HepG2 (cell line): Measurements from ENCODE around the gene ITGB2. TPM values are rescaled to one million over a fixed set of nuclear protein-coding genes. Genes with fewer than 3 reads are reported as not detected.
A peak's percentile ranks its signal among the peaks of the same experiment; 100 is the strongest.

Experiments used
- BRD4 ChIP-seq: sonication (generic); formaldehyde crosslinking; IDR thresholded peaks from 2 replicates; pipeline ENCODE4 v1.4.0; 2020; ENCODE audit warnings: missing genetic modification reagents
- FOSL1 ChIP-seq: sonication (generic); formaldehyde crosslinking; IDR thresholded peaks from 2 replicates; pipeline ENCODE4 v1.9.0; 2021; ENCODE audit warnings: missing genetic modification reagents, borderline replicate concordance
- GABPB1 ChIP-seq: IDR thresholded peaks from 2 replicates; pipeline ENCODE4 v1.6.1; 2016; ENCODE audit warnings: mild to moderate bottlenecking, missing genetic modification reagents, moderate library complexity, missing compliant biosample characterization
- HOXA9 ChIP-seq: sonication (generic); formaldehyde crosslinking; IDR thresholded peaks from 2 replicates; pipeline ENCODE4 v1.8.1; 2022; ENCODE audit warnings: missing genetic modification reagents, mild to moderate bottlenecking, moderate library complexity, borderline replicate concordance
- MAZ ChIP-seq, 2 experiments: sonication (generic) in 1 of 2; formaldehyde crosslinking in 1 of 2; IDR thresholded peaks; 2 replicates each; pipeline versions ENCODE4 v1.5.0 to v1.6.1; 2012 to 2020; ENCODE audit warnings: low read depth in 2 of 2, mild to moderate bottlenecking in 2 of 2, borderline replicate concordance in 1 of 2, improper control_type of control experiment in 1 of 2, low read length in 1 of 2, missing genetic modification reagents in 1 of 2, moderate library complexity in 1 of 2
- SETDB1 ChIP-seq: sonication (generic); formaldehyde crosslinking; IDR thresholded peaks from 2 replicates; pipeline ENCODE4 v1.5.1; 2020; ENCODE audit warnings: missing genetic modification reagents, mild to moderate bottlenecking, borderline replicate concordance
- SP1 ChIP-seq, 2 experiments: fragments of 450-650 bp in 1 of 2; sonication (generic) in 1 of 2; formaldehyde crosslinking in 1 of 2; IDR thresholded peaks; 2 replicates each; pipeline versions ENCODE4 v1.4.0 to v1.6.1; 2016 to 2020; ENCODE audit warnings: missing genetic modification reagents in 1 of 2
- SUZ12 ChIP-seq: fragments of 150-350 bp; IDR thresholded peaks from 2 replicates; pipeline ENCODE4 v1.6.1; 2014; ENCODE audit warnings: low read depth, low read length
- TBX2 ChIP-seq: sonication (generic); formaldehyde crosslinking; IDR thresholded peaks from 2 replicates; pipeline ENCODE4 v1.5.0; 2020; ENCODE audit warnings: missing genetic modification reagents, mild to moderate bottlenecking, borderline replicate concordance
- ZFP91 ChIP-seq: sonication (generic); formaldehyde crosslinking; IDR thresholded peaks from 2 replicates; pipeline ENCODE4 v1.9.0; 2022; ENCODE audit warnings: missing genetic modification reagents, mild to moderate bottlenecking, borderline replicate concordance
- ZNF609 ChIP-seq: sonication (generic); formaldehyde crosslinking; IDR thresholded peaks from 2 replicates; pipeline ENCODE4 v1.4.0; 2020; ENCODE audit warnings: mild to moderate bottlenecking, missing genetic modification reagents, borderline replicate concordance
- ZNF773 ChIP-seq: sonication (generic); formaldehyde crosslinking; IDR thresholded peaks from 2 replicates; pipeline ENCODE4 v1.4.0; 2020; ENCODE audit warnings: missing genetic modification reagents, borderline replicate concordance
- ZSCAN29 ChIP-seq: sonication (generic); formaldehyde crosslinking; conservative IDR thresholded peaks from 2 replicates; pipeline ENCODE4 v1.4.0; 2020; ENCODE audit warnings: mild to moderate bottlenecking, missing genetic modification reagents
- polyA plus RNA-seq, 8 experiments: library from polyadenylated mRNA; depleted of rRNA in 3 of 8; stranded (reverse) in 7 of 8; unstranded in 1 of 8; fragments of >200 nt; fragmentation: Illumina TruSeq in 4 of 8; extraction: Trizol in 4 of 8; gene quantifications; 2 replicates each; pipeline versions ENCODE4 v1.2.1 to v1.2.3, GENCODE V29; 2011 to 2016; ENCODE audit warnings: low read depth in 4 of 8, missing spikeins in 1 of 8, mixed read lengths in 1 of 8; ENCODE audit not compliant: insufficient read depth in 1 of 8
- total RNA-seq, 5 experiments: library from RNA; depleted of rRNA; stranded (reverse); fragments of >200 nt; fragmentation: Illumina TruSeq; extraction: Trizol; gene quantifications; 2 replicates each; pipeline ENCODE4 v1.2.3, GENCODE V29; 2016; ENCODE audit warnings: low read depth in 1 of 5
- TF ChIP-seq, protein P1 (sequence below): sonication (generic); formaldehyde crosslinking; IDR thresholded peaks from 2 replicates; pipeline ENCODE4 v1.4.0; 2020; ENCODE audit warnings: missing genetic modification reagents
- TF ChIP-seq, protein P2 (sequence below): sonication (generic); formaldehyde crosslinking; IDR thresholded peaks from 2 replicates; pipeline ENCODE4 v1.5.0; 2020; ENCODE audit warnings: missing genetic modification reagents, mild to moderate bottlenecking, borderline replicate concordance
- TF ChIP-seq, protein P3 (sequence below): sonication (generic); formaldehyde crosslinking; IDR thresholded peaks from 2 replicates; pipeline ENCODE4 v1.5.0; 2020; ENCODE audit warnings: mild to moderate bottlenecking, missing genetic modification reagents, moderate library complexity

Gene ITGB2
- total and polyA plus RNA-seq, 2 of the 13 experiments (the other 11 are each of a cell fraction or from before 2014, with no cell fraction given) = 4.2 to 18.0 TPM

- TF ChIP-seq FOSL1 (CRISPR knock-in tag) (no peak), BRD4 (CRISPR knock-in tag) (0 out of 2 replicates have a peak, but pooled peaks have one; percentile 26), GABPB1 (peak; percentile 91), ZNF773 (CRISPR knock-in tag) (no peak), SP1 (IDR thresholded peaks at IDR 0.05) (no peak), SP1 (CRISPR knock-in tag; IDR thresholded peaks at IDR 0.05) (no peak), SUZ12 (no peak), ZSCAN29 (CRISPR knock-in tag) (0 out of 2 replicates have a peak, but pooled peaks have one; percentile 51), SETDB1 (CRISPR knock-in tag) (no peak), TBX2 (CRISPR knock-in tag) (peak; percentile 62; the same call in 1 of the 2 replicates), HOXA9 (no peak), ZNF609 (CRISPR knock-in tag) (peak; percentile 67), MAZ (IDR thresholded peaks at IDR 0.05; ENCODE audit: borderline replicate concordance, low read depth, low read length) (no peak), MAZ (CRISPR knock-in tag; IDR thresholded peaks at IDR 0.05; ENCODE audit: low read depth) (peak; percentile 32; the same call in 1 of the 2 replicates), ZFP91 (CRISPR knock-in tag) (no peak)
- TF ChIP-seq, protein P1, sequence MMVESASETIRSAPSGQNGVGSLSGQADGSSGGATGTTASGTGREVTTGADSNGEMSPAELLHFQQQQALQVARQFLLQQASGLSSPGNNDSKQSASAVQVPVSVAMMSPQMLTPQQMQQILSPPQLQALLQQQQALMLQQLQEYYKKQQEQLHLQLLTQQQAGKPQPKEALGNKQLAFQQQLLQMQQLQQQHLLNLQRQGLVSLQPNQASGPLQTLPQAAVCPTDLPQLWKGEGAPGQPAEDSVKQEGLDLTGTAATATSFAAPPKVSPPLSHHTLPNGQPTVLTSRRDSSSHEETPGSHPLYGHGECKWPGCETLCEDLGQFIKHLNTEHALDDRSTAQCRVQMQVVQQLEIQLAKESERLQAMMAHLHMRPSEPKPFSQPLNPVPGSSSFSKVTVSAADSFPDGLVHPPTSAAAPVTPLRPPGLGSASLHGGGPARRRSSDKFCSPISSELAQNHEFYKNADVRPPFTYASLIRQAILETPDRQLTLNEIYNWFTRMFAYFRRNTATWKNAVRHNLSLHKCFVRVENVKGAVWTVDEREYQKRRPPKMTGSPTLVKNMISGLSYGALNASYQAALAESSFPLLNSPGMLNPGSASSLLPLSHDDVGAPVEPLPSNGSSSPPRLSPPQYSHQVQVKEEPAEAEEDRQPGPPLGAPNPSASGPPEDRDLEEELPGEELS (CRISPR knock-in tag) = peak; percentile 26; the same call in 1 of the 2 replicates
- TF ChIP-seq, protein P2, sequence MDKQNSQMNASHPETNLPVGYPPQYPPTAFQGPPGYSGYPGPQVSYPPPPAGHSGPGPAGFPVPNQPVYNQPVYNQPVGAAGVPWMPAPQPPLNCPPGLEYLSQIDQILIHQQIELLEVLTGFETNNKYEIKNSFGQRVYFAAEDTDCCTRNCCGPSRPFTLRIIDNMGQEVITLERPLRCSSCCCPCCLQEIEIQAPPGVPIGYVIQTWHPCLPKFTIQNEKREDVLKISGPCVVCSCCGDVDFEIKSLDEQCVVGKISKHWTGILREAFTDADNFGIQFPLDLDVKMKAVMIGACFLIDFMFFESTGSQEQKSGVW (CRISPR knock-in tag) = no peak
- TF ChIP-seq, protein P3, sequence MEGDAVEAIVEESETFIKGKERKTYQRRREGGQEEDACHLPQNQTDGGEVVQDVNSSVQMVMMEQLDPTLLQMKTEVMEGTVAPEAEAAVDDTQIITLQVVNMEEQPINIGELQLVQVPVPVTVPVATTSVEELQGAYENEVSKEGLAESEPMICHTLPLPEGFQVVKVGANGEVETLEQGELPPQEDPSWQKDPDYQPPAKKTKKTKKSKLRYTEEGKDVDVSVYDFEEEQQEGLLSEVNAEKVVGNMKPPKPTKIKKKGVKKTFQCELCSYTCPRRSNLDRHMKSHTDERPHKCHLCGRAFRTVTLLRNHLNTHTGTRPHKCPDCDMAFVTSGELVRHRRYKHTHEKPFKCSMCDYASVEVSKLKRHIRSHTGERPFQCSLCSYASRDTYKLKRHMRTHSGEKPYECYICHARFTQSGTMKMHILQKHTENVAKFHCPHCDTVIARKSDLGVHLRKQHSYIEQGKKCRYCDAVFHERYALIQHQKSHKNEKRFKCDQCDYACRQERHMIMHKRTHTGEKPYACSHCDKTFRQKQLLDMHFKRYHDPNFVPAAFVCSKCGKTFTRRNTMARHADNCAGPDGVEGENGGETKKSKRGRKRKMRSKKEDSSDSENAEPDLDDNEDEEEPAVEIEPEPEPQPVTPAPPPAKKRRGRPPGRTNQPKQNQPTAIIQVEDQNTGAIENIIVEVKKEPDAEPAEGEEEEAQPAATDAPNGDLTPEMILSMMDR (CRISPR knock-in tag) = no peak
These were observed 6.4 kb downstream of the ITGB2 start (continued) for GRCh38 chr21:44914176-44914874.
